ENCODE data around the gene MYBPC3. TPM values are rescaled to one million over a fixed set of nuclear protein-coding genes. Genes with fewer than 3 reads are reported as not detected.

MYBPC3 gene
- total and polyA plus RNA-seq, 10 of the 15 experiments (the other 5 are each of a cell fraction or from before 2014, with no cell fraction given) = 0.03 to 0.08 (median 0.03) TPM; not detected in 7

DNA sequence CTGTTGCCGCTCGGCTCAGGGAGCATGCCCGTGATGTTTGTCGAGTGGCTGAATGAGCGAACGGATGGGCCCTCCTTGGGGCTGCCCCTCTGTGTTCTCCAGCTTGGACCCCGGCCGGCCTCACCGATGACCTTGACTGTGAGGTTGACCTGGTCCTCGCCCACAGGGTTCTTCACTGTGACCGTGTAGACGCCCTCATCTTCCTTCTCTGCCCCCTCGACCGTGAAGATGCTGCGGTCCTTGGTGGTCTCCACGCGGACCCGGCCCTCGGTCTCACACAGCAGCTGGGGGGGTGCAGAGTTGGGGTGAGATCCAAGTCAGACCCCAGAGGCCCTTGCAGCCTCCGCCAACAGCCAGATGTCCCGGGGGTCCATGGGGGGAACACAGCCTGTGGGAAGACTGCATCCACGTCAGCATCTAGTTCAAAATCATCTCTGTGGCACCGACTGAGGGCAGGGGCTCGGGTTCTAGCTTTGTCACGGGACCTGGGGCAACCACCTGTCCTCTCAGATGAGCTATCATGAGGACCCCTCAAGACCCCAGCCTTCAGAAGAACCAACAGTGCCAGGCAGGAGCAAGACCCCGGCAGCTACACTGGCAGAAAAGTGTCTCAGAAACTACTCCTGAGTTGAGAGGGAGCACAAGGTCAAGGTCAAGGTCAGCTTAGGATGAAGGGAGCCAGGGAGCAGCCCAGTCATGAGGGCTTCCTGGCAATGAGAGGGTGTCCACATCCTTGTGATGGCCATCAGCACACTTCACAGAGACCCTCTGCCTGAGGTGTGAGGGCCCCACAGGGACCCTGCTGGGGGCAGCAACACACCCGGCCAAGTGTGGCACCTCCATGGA is 13.9 kb downstream of the MYBPC3 start:
- Histone ChIP-seq H3K9me3 (replicated peaks; ENCODE audit: control insufficient read depth, insufficient read depth, low read length) (no peaks in the 10 kb centered on the region), H3K4me2 (ENCODE audit: control insufficient read depth, insufficient read depth) (no peak overlapping the region), H3K79me2 (ENCODE audit: control insufficient read depth, insufficient read depth, low read length) (no peaks in the 10 kb centered on the region), H4K20me1 (ENCODE audit: control insufficient read depth, insufficient read depth) (no peaks in the 10 kb centered on the region), H2AFZ (ENCODE audit: control insufficient read depth, low read depth, low read length) (no peak overlapping the region), H3K9ac (ENCODE audit: control insufficient read depth, insufficient read depth, low read length) (no peak overlapping the region), H3K4me1 (ENCODE audit: control insufficient read depth, insufficient read depth, low read length) (no peaks in the 10 kb centered on the region), H3K27ac (ENCODE audit: control insufficient read depth, insufficient read depth) (no peak overlapping the region), H3K36me3 (ENCODE audit: control insufficient read depth in 2 of 2, insufficient read depth in 2 of 2, low read length in 1 of 2) (no peaks in the 10 kb centered on the region), H3K27me3 (replicated peaks in 1 of 2; ENCODE audit: control insufficient read depth in 2 of 2, insufficient read depth in 2 of 2, low read length in 1 of 2) (no peaks in the 10 kb centered on the region; a peak in 1 of 4 replicates), H3K4me3 (no peak overlapping the region)
- no peak for FAIRE-seq
- in situ Hi-C loops (cut with MboI) (no loop called here), intact Hi-C loops (cut with micrococcal nuclease; ENCODE audit: unreplicated experiment) (no loop called here)
- SMC1A ChIA-PET (ENCODE audit: uncharacterized antibody, unreplicated experiment) = interaction anchor here (0.9 kb wide), 1 partner anchor 17 kb away, joined by 3 read pairs; no protein-coding TSS in a partner anchor
- no TSS peak for BruUV-seq (replicated peaks)
- TF ChIP-seq, protein P1, sequence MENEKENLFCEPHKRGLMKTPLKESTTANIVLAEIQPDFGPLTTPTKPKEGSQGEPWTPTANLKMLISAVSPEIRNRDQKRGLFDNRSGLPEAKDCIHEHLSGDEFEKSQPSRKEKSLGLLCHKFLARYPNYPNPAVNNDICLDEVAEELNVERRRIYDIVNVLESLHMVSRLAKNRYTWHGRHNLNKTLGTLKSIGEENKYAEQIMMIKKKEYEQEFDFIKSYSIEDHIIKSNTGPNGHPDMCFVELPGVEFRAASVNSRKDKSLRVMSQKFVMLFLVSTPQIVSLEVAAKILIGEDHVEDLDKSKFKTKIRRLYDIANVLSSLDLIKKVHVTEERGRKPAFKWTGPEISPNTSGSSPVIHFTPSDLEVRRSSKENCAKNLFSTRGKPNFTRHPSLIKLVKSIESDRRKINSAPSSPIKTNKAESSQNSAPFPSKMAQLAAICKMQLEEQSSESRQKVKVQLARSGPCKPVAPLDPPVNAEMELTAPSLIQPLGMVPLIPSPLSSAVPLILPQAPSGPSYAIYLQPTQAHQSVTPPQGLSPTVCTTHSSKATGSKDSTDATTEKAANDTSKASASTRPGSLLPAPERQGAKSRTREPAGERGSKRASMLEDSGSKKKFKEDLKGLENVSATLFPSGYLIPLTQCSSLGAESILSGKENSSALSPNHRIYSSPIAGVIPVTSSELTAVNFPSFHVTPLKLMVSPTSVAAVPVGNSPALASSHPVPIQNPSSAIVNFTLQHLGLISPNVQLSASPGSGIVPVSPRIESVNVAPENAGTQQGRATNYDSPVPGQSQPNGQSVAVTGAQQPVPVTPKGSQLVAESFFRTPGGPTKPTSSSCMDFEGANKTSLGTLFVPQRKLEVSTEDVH (IDR thresholded peaks at IDR 0.05; ENCODE audit: low read depth, partially characterized antibody) = no peak
- TF ChIP-seq IKZF1 (conservative IDR thresholded peaks at IDR 0.05) (no peak), NR2F1 (conservative IDR thresholded peaks at IDR 0.05) (peak; percentile 38; the same call in 1 of the 2 replicates), SMAD5 (IDR thresholded peaks at IDR 0.05; ENCODE audit: low read depth) (no peak), SPI1 (IDR thresholded peaks at IDR 0.05; ENCODE audit: borderline replicate concordance, insufficient read depth, low read depth, low read length) (no peak)
- POLR2A ChIA-PET = no interaction called here
- no peak for DNase-seq (ENCODE audit: low read depth, low spot score)
- RAD21 ChIA-PET (ENCODE audit: unreplicated experiment) = no interaction called here
- WGBS (ENCODE audit: insufficient coverage, insufficient replicate concordance, low lambda C conversion rate, missing lambda C conversion rate) = 50% methylated on average over 26 of the region's 27 CpGs
- no peak for ATAC-seq
- CTCF ChIA-PET = no interaction called here

All from GM12878 (cell line).